Stimulated activated CD4-positive, alpha-beta T cell treated with anti-CD3 and anti-CD28 coated beads, Interleukin-1b, Interleukin-23, amount 100 ng/mL, for 24 hours (primary cell): ENCODE measurements around the gene TOR2A.

Experiments used
- DNase-seq, 4 experiments: peaks; one replicate each; pipeline ENCODE4 v3.0.0-alpha.2; 2020; ENCODE audit warnings: low read depth in 4 of 4, low spot score in 1 of 4

Gene TOR2A

GRCh38 chr9:127700140-127700539, 35.0 kb downstream of the TOR2A start:
- no peak for DNase-seq

- peak; percentile 57 to 80 (median 76) for DNase-seq
These were observed 36.0 kb downstream of the TOR2A start for GRCh38 chr9:127698985-127699670.

GRCh38 chr9:127698386-127698785, 36.7 kb downstream of the TOR2A start:
- no peak for DNase-seq

- no peak for DNase-seq
These were observed 37.5 kb downstream of the TOR2A start for GRCh38 chr9:127697575-127697974.

GRCh38 chr9:127694890-127695720, 40.0 kb downstream of the TOR2A start:
- DNase-seq, result no peak

GRCh38 chr9:127693697-127694096, 41.4 kb downstream of the TOR2A start:
- DNase-seq, result no peak

- no peak for DNase-seq
These were observed 42.0 kb downstream of the TOR2A start for GRCh38 chr9:127693143-127693542.

- DNase-seq, result no peak
These were observed 43.0 kb downstream of the TOR2A start for GRCh38 chr9:127692071-127692470.

- no peak for DNase-seq
These were observed 44.4 kb downstream of the TOR2A start for GRCh38 chr9:127690735-127691134.

- DNase-seq, result no peak
These were observed 45.6 kb downstream of the TOR2A start for GRCh38 chr9:127689329-127690000.

- DNase-seq, result no peak
These were observed 48.4 kb downstream of the TOR2A start for GRCh38 chr9:127686461-127687393.

GRCh38 chr9:127684576-127684975, 50.5 kb downstream of the TOR2A start:
- DNase-seq, result no peak

- no peak for DNase-seq
These were observed 51.4 kb downstream of the TOR2A start for GRCh38 chr9:127683723-127684122.

GRCh38 chr9:127682351-127683136, 52.5 kb downstream of the TOR2A start:
- DNase-seq, result no peak
